HG03457 (cell line): ENCODE data around the gene RCCD1.
A peak's percentile ranks its signal among the peaks of the same experiment; 100 is the strongest.

Source experiments
- ATAC-seq: cut with Tn5 transposase; IDR thresholded peaks from one replicate; pipeline ENCODE4 v1.9.1; 2021; ENCODE audit warnings: moderate number of reproducible peaks; ENCODE audit not compliant: unreplicated experiment

The RCCD1 gene

GRCh38 chr15:90960298-90961091, 5.8 kb downstream of the RCCD1 start:
- no peak for ATAC-seq

DNA sequence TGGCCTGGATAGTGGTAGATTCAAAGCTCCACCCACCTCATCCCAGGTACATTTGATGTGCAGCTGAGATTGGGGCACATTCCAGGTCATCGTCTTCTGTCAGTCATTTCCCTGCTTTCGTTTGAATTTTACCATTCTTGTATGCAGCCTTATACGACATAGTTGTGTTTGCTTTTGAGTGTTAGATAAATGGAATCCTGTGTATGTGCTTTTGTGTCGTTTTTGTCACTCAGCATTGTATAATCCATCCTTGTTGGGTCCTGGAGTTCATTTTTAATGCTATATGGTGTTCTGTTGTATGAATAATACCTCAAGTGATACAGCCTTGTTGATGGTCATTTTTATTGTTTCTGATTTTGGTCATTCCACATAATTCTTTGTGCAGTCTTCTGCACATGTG, 7.3 kb downstream of the RCCD1 start:
- no peak for ATAC-seq

DNA sequence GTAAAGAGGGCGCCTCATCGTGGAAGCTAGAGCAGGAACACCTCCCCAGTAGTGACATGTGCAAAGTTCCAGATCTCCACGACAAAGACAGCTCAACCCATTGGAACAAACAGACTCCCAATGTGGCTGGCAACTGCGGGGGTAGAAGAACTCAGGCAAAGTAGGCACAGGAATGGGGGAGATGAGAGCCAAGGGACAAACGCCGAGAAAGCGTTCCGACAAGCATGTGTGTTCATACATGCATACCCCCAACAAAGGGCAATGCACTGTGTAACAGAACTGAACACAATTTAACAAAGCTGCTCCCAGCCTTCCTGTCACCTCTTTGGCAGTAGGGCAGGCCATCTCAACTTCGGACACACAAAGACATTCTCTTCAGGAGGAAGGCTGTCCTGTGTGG, 11.6 kb downstream of the RCCD1 start:
- ATAC-seq: no peak

- ATAC-seq: no peak
These were observed 12.5 kb downstream of the RCCD1 start for GRCh38 chr15:90967206-90967605.

DNA sequence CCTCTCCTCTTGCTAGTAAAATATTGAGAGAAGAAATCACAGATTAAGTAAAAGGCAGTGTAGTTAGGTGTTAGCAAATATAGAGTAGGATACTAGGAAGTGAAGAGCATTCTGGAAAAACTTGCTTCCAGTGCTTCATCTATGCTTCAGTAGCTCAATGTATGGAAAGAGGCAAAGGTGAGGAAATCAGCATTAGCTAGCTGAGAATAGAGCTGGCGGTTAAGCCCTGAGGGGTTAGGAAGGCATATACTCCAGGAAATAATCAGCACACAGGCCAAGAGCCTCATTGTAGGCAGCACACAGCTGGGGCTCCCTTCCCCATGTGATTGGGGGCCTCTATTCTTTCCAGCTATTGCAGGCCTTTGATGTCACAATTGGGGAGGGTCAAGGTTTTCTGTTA, 13.8 kb downstream of the RCCD1 start:
- no peak for ATAC-seq

GRCh38 chr15:90970274-90970673, 15.6 kb downstream of the RCCD1 start:
- ATAC-seq: no peak

GRCh38 chr15:90972133-90972532, 17.4 kb downstream of the RCCD1 start:
- ATAC-seq: no peak

DNA sequence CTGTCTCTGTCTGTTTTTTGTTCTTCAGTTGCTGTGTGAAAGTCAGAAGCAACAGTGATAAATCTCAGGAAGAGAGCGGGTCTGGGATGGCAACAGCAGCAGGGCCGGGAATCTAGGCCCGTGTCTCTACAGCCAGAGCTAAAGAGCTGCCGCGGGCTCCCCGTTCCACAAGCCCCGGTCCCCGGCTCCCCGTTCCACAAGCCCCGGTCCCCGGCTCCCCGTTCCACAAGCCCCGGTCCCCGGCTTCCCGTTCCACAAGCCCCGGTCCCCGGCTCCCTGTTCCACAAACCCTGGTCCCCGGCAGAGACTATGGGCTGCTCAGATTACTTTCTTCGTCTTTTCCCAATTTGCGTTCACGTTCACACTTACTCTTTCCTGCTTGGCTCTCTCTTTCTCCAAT, 19.5 kb downstream of the RCCD1 start:
- no peak for ATAC-seq

- ATAC-seq: no peak
These were observed 24.9 kb downstream of the RCCD1 start for GRCh38 chr15:90979582-90979981.

DNA sequence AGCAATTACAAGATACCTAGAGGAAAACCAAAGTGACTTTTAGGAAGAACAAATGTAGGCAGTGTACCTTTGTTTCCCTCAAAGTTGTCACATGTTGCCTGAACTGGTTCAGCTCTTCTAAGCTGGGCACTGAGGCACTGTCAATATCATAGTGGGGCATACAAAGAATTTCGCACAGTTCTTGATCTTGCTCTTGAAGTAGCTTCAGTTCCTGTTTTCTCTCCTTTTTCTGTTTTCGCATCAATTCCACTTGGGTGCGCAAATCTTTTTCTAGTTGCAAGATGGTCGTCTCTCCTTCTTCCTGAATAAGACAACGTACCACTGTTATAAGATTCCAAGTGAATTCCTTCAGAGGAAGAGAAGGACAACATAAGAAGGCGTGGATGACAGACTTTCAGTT, 27.0 kb downstream of the RCCD1 start:
- ATAC-seq: no peak

- ATAC-seq: no peak
These were observed 27.5 kb downstream of the RCCD1 start for GRCh38 chr15:90982135-90982534.

DNA sequence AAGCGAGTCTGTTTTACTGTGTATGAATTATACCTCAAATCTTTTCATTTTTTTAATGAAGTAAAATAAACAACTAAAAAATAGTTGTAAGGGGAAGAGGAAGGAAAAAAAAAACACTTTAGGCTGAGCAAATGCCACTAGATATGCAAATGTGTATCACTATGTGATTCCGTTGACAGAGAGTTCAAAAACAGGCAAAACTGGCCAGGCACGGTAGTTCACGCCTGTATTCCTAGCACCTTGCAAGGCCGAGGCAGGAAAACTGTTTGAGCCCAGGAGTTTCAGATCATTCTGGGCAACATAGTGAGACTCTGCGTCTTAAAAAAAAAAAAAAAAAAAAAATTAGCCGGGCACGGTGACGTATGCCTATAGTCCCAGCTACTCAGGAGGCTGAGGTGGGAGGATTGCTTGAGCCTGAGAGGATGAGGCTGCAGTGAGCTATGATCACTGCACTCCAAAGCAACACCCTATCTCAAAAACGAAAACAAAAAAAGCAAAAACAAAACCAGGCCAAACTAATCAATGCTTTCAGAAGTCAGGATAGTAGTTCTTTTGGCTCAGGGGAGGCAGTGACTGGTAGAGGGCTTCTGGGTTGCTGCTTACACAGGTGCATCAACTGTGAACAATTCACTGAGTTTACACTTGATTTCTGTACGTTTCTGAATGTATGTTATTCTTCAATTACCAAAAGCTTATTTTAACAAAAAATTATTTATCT, 32.3 kb downstream of the RCCD1 start:
- no peak for ATAC-seq

DNA sequence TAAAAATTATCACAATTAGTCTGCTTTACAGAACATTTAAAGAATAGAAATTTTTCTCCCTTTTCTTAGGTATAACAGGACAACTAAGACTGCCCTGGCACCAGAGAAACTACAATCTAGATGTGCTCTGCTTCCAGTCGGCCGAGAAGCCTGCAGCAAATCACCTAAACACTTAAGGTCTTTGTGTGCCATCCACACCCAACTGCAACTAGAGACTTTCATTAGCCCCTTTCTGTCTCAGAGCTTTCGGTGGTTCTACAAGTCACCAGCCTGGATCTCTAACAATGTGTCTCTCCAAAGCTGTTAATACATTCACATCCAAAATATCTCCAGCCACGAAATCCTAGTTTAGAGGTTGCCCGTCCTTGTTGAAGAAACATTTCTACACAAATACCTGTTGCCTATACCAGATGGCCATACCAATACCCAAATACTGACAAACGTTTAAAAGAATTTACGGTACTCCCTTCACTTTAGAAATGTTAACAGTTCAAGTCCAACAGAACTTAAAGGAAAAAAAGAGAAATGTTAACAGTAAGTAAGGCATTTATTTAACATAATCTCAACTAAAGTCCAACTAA, 33.0 kb downstream of the RCCD1 start:
- no peak for ATAC-seq

DNA sequence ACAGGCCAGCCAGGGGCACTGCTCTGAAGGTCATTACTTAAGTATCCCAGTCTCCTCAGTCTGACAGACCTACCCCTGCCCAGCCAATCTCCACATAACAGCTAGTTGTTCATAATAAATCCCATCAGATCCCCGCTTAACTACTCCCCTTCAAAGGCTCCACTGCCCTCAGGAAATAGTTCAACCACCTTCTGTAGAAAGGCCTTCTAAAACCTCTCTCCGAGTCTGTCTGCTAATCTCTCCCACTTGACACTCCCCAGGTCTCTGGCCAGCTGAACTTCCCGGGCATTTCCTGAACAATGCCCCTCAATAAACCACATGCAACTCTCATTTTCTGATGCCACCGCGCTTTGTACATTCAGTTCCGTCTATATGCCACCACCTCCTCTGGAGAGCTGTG, 33.6 kb downstream of the RCCD1 start:
- ATAC-seq: no peak

DNA sequence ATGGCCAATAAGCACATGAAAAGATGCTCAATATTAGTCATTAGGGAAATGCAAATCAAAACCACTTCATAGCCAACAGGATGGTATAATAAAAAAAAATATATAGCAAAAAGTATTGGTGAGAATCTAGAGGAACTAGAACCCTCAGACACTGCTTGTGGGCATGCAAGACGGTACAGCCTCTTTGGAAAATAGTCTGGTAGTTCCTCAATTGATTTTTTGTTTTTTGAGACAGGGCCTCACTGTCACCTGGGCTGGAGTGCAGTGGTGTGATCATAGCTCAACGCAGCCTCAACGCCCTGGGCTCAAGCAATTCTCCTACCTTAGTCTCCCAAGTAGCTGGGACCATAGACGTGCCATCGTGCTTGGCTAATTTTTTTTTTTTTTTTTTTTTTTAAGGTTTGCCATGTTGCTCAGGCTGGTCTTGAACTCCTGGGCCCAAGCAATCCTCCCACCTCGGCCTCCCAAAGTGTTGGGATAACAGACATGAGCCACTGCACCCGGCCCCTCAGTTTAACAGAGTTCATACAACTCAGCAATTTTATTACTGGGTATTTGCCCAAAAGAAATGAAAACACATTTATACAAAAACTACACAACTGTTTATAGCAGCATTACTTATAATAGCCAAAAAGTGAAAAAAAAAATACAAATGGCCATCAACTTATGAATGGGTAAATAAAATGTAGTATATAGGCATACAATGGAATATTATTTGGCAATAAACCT, 34.5 kb downstream of the RCCD1 start:
- no peak for ATAC-seq

GRCh38 chr15:90990446-90990845, 35.8 kb downstream of the RCCD1 start:
- ATAC-seq: no peak

DNA sequence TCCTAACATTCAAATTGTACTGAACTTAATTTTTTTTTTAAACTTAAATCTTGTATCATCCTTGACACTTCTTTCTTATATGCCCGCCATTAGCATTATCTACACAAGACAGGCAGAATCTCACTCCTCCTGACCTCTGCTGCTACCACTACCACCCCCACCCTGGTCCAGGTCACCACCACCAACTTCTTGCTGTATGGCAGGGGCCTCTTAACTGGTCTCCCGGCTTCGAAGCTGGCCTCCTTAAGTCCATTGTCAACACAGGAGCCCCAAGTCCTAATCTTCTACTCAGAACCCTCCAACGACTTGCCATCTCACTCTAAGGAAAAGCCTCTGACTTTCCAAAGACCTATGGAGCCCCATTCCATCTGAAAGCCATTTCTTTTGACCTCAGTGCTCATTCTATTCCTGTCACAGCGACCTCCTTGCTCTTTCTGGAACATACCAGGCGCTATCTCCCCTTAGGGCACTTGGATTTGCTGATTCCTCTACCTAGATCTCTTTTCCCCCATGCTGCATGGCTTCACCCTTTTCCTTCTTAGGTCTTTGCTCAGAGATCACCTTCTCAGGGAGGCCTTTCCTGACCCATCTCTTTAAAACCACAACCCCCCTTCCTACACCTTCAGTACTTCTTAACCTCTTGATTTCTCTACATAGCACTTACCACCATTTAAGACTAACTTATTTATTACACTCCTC, 37.1 kb downstream of the RCCD1 start:
- no peak for ATAC-seq

DNA sequence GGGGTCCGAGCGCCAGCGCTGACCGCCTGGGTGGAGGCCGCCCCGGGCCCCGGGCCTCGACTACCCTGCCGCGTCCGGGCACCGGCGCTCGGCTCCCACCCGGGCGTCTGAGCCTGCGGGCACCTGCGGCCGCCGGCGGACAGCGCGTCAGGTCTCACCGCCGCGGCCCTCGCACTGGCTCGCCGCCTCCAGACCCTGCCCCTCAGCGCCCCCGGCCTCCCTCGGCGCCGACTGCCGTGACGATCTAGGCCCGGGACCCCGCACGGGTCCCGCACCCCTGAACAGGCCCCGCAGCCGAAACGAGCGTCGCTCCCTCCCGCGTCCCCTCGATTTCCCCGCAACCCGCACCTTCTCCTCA, 39.4 kb downstream of the RCCD1 start:
- peak; percentile 15 for ATAC-seq

- peak; percentile 94 for ATAC-seq
These were observed 40.0 kb downstream of the RCCD1 start, which contains the start of gene PRC1 for GRCh38 chr15:90994417-90995311. Gene PRC1 (minus strand): TSS chr15:90994535. CDS start chr15:90994417, 118 bp downstream.

- no peak for ATAC-seq
These were observed 44.1 kb downstream of the RCCD1 start for GRCh38 chr15:90998737-90999136.
